GM12874 (cell line): ENCODE data around the gene PRRG1.

Experiments used
- TF ChIP-seq, protein P1 (sequence below): IDR thresholded peaks from 2 replicates; pipeline ENCODE4 v1.5.1; 2011; ENCODE audit warnings: low read depth, mild to moderate bottlenecking, control low read depth, low read length, moderate library complexity; ENCODE audit not compliant: insufficient read depth

PRRG1 gene

GRCh38 chrX:37453821-37454220 is 104.7 kb downstream of the PRRG1 start:
- TF ChIP-seq, protein P1, sequence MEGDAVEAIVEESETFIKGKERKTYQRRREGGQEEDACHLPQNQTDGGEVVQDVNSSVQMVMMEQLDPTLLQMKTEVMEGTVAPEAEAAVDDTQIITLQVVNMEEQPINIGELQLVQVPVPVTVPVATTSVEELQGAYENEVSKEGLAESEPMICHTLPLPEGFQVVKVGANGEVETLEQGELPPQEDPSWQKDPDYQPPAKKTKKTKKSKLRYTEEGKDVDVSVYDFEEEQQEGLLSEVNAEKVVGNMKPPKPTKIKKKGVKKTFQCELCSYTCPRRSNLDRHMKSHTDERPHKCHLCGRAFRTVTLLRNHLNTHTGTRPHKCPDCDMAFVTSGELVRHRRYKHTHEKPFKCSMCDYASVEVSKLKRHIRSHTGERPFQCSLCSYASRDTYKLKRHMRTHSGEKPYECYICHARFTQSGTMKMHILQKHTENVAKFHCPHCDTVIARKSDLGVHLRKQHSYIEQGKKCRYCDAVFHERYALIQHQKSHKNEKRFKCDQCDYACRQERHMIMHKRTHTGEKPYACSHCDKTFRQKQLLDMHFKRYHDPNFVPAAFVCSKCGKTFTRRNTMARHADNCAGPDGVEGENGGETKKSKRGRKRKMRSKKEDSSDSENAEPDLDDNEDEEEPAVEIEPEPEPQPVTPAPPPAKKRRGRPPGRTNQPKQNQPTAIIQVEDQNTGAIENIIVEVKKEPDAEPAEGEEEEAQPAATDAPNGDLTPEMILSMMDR = no peak

GRCh38 chrX:37454537-37455285 is 105.5 kb downstream of the PRRG1 start:
- TF ChIP-seq, protein P1 = no peak

DNA sequence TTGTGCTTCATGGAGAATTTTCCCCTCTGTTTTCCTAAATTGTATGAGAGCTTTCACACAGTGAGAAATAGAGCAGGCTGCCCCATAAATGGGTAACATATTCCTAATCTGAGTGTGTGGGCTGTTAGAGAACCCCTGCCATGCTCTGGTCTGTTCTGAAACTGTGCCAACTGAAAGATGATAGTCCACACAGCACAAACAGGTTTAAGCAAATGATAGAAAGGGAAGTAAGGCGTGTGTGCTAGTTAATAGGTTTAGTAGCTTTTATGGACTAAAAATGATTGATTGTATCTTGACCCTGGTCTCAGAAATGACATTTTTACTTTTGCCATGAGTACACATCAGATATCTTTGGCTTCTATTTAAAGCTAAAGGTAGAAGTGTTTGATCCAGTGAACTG is 106.2 kb downstream of the PRRG1 start:
- TF ChIP-seq, protein P1 = no peak

DNA sequence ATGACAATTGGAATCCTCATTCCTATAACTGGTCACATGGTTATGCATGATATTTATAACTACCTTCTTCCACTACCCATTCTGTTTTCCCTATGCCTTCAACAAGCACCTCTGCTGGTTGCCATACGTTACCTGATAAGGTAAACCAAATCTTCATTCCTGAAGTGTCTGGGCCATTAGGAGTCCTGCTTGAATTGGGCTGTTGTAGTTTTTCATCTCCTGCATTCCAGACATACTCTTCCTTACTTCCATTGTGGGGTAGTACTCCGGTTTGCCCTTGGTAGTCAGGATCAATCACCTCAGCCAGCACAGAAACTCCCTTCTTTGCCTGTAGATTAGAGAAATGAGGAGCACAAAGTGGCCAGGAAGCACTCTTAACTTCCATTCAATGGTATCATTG is 113.2 kb downstream of the PRRG1 start:
- TF ChIP-seq, protein P1 = no peak

GRCh38 chrX:37468124-37468739 is 119.1 kb downstream of the PRRG1 start:
- TF ChIP-seq, protein P1 = no peak

GRCh38 chrX:37470711-37471110 is 121.5 kb downstream of the PRRG1 start:
- TF ChIP-seq, protein P1 = no peak

- TF ChIP-seq, protein P1 = no peak
These were observed 123.7 kb downstream of the PRRG1 start for GRCh38 chrX:37472836-37473235.
